Activated CD4-positive, CD25-positive, alpha-beta regulatory T cell treated with anti-CD3 and anti-CD28 coated beads, Interleukin-2, amount 50 U/mL, for 16 hours (primary cell): Measurements from ENCODE around the gene NEURL4.

Source experiments
- DNase-seq: peaks from one replicate; pipeline ENCODE4 v3.0.0-alpha.2; 2020; ENCODE audit warnings: low read depth, low spot score

NEURL4 gene

GRCh38 chr17:7304179-7304578 lies 25.0 kb downstream of the NEURL4 start:
- DNase-seq: no peak

DNA sequence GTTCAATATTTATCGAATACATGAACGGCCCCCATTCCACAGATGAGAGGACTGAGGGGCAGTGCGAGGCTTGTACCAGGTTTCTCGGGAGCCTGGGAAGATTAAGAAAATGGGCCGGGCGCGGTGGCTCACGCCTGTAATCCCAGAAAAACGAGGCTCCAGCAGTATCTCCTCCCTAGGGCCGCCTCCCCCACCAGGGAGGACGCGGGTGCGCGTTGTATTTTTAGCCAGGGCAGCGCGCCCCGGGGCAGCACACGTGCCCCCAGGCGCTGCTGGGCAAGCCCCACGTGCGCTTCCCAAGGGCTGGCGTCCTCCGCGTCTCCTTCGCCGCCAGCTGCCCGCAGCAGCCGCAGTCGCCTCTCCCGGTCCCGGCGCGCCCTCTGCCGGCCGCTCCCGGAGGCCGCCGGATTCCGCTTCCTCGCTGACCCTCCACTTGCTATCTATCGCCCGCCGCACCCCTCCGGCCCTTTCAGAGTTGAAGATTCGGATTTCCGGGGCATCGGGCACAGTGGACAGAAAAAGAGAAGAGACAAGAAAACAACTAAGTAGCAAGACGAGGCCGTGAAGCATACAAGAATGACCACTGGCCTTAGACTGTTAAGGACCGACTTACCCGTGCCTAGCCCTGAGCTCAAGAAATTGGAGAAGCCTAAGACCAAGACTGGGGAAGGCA lies 32.8 kb downstream of the NEURL4 start:
- DNase-seq: no peak

- no peak for DNase-seq
Observed at GRCh38 chr17:7295230-7296180, 33.6 kb downstream of the NEURL4 start.

- peak; percentile 39 for DNase-seq
Observed at GRCh38 chr17:7294614-7295153, 34.5 kb downstream of the NEURL4 start, which contains the start of gene YBX2. Gene YBX2 (minus strand): TSS chr17:7294639. CDS start chr17:7294500, 139 bp downstream.

- no peak for DNase-seq
Observed at GRCh38 chr17:7293816-7294613, 35.1 kb downstream of the NEURL4 start.

DNA sequence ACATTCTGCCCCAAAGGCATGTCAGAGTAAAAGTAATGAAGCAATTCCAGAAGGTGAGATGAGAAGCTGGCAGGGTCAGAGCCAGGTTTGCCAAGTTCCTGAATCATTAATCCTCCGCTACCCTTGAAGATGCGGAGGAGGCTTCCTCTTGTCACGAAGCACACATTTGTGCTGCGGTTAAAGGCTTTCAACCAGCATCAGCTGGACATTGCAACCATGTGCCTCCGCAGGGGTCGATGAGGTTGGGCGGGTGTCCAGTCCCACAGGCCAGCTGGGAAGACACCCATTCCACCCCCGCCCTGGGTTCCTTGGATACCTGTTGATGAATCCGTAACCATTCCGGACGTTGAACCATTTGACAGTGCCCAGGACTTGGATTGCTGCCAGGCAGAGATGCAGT lies 36.0 kb downstream of the NEURL4 start:
- no peak for DNase-seq

- DNase-seq: no peak
Observed at GRCh38 chr17:7292729-7293128, 36.4 kb downstream of the NEURL4 start.

GRCh38 chr17:7292194-7292593 lies 36.9 kb downstream of the NEURL4 start:
- DNase-seq: no peak

DNA sequence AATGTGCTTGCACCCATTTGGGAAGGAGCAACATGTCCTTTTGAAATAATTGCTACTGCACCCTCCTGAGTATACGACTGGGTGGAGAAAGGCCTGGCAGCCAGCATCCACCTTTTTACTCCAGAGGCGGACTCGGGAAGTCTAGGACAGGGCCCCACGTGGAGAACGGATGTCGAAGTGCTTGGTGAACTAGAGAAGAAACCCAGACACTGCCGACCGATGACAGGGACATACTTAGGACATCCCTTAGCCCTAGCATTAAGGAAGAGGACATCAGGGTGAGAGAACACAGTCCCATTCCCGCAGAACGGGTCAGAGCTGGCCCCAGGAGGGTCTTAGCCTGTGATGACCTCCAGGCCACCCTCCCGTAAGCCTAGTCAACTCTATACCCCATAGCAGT lies 38.5 kb downstream of the NEURL4 start:
- DNase-seq: no peak

DNA sequence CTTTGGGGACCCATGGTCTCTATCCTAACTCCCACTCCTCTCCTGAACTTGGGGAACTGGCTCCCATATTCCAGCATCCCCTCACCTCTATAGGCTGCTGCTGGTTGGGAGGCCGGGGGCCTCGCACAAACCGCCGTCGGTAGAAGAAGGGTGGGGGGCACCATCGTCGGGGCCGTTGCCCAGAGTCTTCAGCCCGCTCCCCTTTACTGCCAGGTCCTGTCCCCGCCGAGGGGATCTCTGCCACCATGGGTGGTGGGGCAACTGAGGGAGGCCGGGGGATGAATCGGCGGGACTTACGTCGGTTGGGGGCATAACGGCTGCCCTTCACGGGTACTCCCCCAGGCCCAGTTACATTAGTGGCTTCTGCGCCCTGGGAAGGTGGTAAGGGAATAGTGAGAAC lies 39.0 kb downstream of the NEURL4 start:
- DNase-seq: no peak

DNA sequence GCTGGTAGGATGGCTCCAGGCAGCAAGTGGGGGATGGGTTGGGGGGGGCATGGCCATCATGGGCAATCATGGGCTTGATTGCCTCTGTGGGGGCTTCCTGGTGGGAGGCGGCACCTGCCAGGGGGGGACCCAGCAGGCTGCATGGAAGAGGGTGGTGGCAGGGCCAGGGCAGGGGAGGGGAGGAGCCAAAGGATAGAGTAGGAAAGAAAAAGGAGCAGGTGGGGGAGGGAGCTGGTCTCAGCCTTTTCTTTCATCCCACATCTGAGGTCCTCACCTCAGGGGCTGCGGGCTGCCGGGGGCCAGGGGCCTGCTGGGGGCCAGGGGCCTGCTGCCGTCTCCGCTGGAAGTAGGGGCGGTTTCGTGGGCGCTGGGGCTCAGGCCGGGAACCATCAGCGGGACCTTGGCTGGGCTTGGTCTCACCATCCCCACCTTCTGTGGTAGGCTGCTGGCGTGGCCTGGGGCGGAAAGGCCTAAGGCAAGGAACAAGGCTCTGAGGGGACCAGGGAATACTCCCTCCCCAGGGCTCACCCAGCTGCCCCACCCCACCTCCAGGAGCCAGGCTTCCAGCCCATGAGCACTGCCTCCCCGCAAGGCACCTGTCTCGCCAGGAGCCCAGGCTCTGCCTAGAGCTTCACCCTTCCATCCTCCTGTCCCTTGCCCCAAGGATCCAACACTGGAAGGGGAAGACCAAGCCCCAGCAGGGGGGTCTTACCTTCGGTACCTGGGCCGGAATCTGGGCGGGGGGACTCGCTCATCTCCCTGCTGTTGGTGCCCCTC lies 39.7 kb downstream of the NEURL4 start:
- no peak for DNase-seq

GRCh38 chr17:7285679-7286078 lies 43.5 kb downstream of the NEURL4 start:
- DNase-seq: no peak

DNA sequence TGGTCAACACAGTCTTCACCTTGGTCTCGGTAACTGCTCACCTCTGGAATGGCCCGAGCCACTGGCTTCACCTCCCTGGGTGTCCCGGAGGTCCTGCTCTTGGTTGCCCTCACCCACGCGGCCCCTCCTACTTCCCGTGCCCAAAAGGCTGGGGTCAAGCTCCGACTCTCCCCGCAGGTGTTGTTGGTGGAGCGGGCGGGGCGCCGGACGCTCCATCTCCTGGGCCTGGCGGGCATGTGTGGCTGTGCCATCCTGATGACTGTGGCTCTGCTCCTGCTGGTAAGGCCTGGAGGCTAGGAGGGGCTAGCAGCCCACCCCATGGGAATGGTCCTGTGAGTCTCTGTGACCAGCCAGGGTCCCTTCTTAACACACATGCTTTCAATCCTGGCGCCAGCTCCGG lies 44.2 kb downstream of the NEURL4 start:
- DNase-seq: no peak

DNA sequence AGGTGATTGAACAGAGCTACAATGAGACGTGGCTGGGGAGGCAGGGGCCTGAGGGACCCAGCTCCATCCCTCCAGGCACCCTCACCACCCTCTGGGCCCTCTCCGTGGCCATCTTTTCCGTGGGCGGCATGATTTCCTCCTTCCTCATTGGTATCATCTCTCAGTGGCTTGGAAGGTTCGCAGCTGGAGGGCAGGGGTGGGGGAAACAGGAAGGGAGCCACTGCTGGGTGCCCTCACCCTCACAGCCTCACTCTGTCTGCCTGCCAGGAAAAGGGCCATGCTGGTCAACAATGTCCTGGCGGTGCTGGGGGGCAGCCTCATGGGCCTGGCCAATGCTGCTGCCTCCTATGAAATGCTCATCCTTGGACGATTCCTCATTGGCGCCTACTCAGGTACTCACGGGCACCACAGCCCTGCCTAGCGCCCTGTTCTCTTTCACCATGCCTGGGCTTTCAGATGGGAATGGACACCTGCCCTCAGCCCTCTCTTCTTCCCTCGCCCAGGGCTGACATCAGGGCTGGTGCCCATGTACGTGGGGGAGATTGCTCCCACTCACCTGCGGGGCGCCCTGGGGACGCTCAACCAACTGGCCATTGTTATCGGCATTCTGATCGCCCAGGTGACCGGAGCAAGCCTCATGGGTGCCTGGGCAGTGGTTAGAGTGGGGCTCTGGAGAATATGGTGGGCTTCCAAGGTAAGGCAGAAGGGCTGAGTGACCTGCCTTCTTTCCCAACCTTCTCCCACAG lies 45.5 kb downstream of the NEURL4 start:
- no peak for DNase-seq

DNA sequence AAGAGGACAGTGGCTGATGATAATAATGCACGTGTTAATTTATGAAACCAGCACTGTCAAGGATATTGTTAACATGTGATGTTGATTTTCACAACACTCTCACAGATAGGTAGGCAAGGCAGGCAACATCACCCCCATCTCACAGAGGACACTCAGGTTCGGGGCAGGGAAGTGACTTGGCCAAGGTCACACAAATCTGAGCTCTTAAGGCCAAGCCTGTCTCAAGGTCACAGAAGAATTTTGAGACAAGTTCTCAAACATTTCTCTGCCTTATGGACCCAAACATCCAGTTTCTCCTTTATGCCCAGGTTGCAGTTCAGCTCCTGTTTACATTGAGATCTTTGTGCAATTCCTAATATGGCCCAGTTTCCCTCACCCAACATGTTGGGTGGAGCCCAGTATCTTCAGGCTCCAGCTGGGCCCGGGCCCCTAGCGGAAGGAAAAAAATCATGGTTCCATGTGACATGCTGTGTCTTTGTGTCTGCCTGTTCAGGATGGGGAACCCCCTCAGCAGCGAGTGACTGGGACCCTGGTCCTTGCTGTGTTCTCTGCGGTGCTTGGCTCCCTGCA lies 46.3 kb downstream of the NEURL4 start:
- DNase-seq: no peak

DNA sequence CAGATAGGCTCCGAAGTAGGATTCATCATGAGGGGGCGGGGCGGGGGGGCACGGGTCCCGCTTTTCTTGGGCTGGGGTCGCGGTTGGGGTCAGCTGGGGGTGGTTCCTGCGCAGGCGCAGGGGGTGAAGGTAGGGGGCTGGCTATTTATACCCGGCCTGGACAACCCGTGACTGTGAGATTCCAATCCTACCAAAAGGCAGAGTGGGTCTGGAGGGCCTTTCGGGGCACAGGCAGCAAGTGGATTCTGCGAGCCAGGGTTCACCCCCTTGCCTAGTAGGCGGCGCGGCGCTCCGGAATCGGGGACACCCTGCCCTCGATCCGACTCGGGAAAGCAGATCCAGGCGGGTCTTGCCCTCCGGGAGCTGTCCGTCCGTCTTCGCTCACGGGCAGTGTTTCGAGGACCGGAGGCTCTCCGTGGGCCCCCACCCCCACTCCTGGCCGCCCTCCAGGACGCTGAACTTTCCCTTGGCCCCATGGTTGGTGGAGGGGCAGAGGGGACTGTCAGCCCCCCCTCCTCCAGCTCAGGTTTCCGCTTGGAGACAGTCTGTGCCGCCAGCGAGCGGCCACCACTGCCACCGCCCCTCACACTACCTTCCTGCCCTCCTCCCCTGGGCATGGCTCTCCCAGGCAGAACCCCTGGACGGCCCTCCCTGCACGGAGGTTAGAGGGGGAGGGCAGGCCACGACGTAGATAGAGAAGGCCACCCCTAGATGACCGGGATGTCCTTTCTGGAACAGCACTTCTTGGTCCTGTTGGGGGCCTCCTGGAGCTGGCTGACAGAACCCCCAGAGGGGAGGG lies 47.0 kb downstream of the NEURL4 start:
- no peak for DNase-seq

DNA sequence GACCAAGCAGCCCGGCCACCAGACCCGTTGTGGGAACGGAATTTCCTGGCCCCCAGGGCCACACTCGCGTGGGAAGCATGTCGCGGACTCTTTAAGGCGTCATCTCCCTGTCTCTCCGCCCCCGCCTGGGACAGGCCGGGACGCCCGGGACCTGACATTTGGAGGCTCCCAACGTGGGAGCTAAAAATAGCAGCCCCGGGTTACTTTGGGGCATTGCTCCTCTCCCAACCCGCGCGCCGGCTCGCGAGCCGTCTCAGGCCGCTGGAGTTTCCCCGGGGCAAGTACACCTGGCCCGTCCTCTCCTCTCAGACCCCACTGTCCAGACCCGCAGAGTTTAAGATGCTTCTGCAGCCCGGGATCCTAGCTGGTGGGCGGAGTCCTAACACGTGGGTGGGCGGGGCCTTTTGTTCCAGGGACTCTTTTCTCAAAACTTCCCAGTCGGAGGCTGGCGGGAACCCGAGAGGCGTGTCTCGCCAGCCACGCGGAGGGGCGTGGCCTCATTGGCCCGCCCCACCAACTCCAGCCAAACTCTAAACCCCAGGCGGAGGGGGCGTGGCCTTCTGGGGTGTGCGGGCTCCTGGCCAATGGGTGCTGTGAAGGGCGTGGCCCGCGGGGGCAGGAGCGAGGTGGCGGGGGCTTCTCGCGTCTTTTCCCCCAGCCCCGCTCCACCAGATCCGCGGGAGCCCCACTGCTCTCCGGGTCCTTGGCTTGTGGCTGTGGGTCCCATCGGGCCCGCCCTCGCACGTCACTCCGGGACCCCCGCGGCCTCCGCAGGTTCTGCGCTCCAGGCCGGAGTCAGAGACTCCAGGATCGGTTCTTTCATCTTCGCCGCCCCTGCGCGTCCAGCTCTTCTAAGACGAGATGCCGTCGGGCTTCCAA lies 47.8 kb downstream of the NEURL4 start, which contains the start of gene SLC2A4:
Gene SLC2A4 (plus strand): TSS at position 645 of the 879 bp plus-strand sequence. CDS start 217 bp downstream, at position 862.
- peak; percentile 46 for DNase-seq

GRCh38 chr17:7280519-7281073 lies 48.5 kb downstream of the NEURL4 start:
- DNase-seq: peak; percentile 71
